ENCODE measurements around the gene RPF1.
A peak's percentile ranks its signal among the peaks of the same experiment; 100 is the strongest.
"Not testable (repeated sequence)": the region's sequence is repeated elsewhere in the genome, so short reads cannot be mapped to it uniquely, and the experiment has no call there.

The RPF1 gene

GRCh38 chr1:84478876-84479868, at the start of gene RPF1:
TSS of gene RPF1 (plus strand) at chr1:84479266. CDS start at chr1:84479282, 16 bp downstream.
- peak; percentile 84 for DNase-seq

GRCh38 chr1:84430546-84430945, 48.5 kb upstream of the RPF1 start:
- no peak for DNase-seq

- peak; percentile 78 for DNase-seq
Observed at GRCh38 chr1:84433258-84434080, 45.6 kb upstream of the RPF1 start.

GRCh38 chr1:84434081-84434769, 44.8 kb upstream of the RPF1 start:
- DNase-seq: no peak

- no peak for DNase-seq
Observed at GRCh38 chr1:84434801-84435549, 44.1 kb upstream of the RPF1 start.

- DNase-seq: no peak
Observed at GRCh38 chr1:84436876-84437655, 42.0 kb upstream of the RPF1 start.

- DNase-seq: peak; percentile 79
Observed at GRCh38 chr1:84442256-84442655, 36.8 kb upstream of the RPF1 start.

GRCh38 chr1:84442747-84443646, 36.1 kb upstream of the RPF1 start:
- peak; percentile 30 for DNase-seq

- DNase-seq: not testable (repeated sequence)
Observed at GRCh38 chr1:84448704-84449103, 30.4 kb upstream of the RPF1 start.

- DNase-seq: no peak
Observed at GRCh38 chr1:84450910-84451309, 28.2 kb upstream of the RPF1 start.

GRCh38 chr1:84452436-84452835, 26.6 kb upstream of the RPF1 start:
- no peak for DNase-seq

- DNase-seq: no peak
Observed at GRCh38 chr1:84462118-84462517, 16.9 kb upstream of the RPF1 start.

- no peak for DNase-seq
Observed at GRCh38 chr1:84467298-84467697, 11.8 kb upstream of the RPF1 start.

- no peak for DNase-seq
Observed at GRCh38 chr1:84476225-84476624, 2.8 kb upstream of the RPF1 start.

- peak; percentile 34 for DNase-seq
Observed at GRCh38 chr1:84479998-84480397, 932 bp downstream of the RPF1 start.

- peak; percentile 37 for DNase-seq
Observed at GRCh38 chr1:84480650-84481049, 1.6 kb downstream of the RPF1 start.

- no peak for DNase-seq
Observed at GRCh38 chr1:84481317-84481716, 2.3 kb downstream of the RPF1 start.

GRCh38 chr1:84488107-84488506, 9.0 kb downstream of the RPF1 start:
- DNase-seq: no peak

- no peak for DNase-seq
Observed at GRCh38 chr1:84489766-84490165, 10.7 kb downstream of the RPF1 start.

GRCh38 chr1:84492726-84493125, 13.7 kb downstream of the RPF1 start:
- DNase-seq: no peak
